GM21576 (cell line): ENCODE measurements around the gene ZNF470.

Source experiments
- ATAC-seq: cut with Tn5 transposase; IDR thresholded peaks from one replicate; pipeline ENCODE4 v1.9.1; 2021; ENCODE audit warnings: mild to moderate bottlenecking, moderate library complexity; ENCODE audit not compliant: unreplicated experiment

Gene ZNF470

DNA sequence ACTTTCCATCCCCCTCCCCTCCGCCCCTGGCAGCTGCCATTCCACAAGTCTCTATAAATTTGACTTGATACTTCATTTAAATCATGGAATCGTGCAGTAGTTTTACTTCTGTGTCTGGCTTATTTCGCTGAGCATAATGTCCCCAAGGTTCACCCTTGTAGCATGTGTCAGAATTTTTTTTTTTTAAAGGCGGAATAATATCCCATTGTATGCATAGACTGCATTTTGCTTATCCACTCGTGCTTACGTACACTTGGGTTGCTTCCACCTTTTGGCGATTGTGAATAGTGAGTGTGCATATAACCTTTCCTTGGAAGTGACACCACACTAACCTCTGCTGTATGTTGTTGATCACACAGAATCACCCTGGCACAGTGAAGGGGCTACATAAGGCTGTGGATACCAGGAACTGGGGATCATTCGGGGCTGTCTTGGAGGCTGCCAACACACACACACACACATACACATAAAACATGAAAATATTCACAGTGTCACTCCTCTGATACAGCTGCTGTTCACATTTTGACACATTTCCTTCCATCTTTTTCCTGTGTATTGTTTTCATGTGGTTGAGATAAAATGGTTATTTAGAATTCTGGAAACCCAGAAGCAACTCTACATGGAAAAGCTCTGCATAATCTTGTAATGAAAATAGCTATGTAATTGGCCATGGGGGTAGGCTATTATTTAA, 41.2 kb downstream of the ZNF470 start:
- no peak for ATAC-seq

- no peak for ATAC-seq
These were observed 44.0 kb downstream of the ZNF470 start for GRCh38 chr19:56611288-56611687.

GRCh38 chr19:56612737-56613136, 45.5 kb downstream of the ZNF470 start:
- ATAC-seq: no peak

DNA sequence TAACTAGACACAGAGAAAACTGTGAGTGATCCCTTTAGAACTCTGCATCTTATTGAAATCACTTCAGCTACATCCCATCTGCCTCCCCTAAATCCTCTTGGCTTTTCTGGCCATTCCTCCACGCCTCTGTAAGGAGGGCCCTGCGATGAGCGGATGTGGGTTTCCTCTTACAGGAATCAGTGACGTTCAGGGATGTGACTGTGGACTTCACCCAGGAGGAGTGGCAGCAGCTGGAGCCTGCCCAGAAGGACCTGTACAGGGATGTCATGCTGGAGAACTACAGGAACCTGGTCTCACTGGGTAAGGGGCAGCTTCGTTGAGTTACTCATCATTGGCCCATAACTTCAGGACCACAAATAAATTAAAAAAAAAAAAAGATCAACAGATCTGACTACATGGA, 46.4 kb downstream of the ZNF470 start:
- no peak for ATAC-seq

GRCh38 chr19:56617531-56617930, 50.3 kb downstream of the ZNF470 start:
- ATAC-seq: no peak

GRCh38 chr19:56619121-56619520, 51.9 kb downstream of the ZNF470 start:
- ATAC-seq: no peak

GRCh38 chr19:56622374-56622773, 55.1 kb downstream of the ZNF470 start:
- no peak for ATAC-seq

- ATAC-seq: no peak
These were observed 55.7 kb downstream of the ZNF470 start for GRCh38 chr19:56623006-56623405.

- no peak for ATAC-seq
These were observed 58.4 kb downstream of the ZNF470 start for GRCh38 chr19:56625708-56626107.

GRCh38 chr19:56633021-56633420, 65.8 kb downstream of the ZNF470 start:
- ATAC-seq: no peak

GRCh38 chr19:56637976-56638555, 70.8 kb downstream of the ZNF470 start:
- no peak for ATAC-seq
